ENCODE results near the gene GATAD2A.

The GATAD2A gene

DNA sequence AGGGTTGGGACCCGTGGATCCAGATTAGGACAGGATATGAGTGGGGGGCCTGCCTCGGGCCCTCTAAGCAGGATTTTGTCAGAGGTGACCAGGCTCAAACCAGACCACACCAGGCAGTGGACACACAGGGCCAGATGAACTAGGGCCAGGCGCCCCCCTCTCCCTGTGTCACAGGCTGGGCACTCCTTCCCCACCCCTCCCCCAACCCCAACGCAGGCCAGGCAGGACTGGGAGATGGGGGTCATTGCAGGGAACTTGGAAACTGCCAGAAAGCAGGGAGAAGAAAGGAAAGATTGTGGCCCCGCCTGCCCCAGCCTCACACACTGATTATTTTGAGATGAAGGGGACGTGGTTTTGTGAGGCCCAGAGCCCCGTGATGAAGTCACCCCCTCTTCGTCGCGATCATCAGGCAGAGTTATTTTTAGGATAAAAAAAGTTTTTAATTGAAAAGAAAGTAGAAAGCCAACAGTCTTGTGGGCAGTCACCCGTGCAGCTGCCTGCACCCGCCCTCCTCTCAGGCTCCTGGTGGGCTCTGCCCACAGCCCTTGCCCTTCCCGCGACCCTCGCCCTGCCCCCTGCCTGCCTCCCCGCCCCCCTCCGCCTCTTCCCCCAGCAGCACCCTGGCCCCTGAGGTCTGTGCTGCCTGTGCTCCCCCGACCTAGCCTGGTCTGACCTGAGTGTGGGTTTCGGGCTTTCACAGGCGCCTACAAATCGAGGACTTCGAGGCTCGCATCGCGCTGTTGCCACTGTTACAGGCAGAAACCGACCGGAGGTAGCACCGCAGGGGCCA is 121.3 kb downstream of the GATAD2A start:
- no CpG with 5 or more reads among the region's 28 CpGs for WGBS (ENCODE audit: extremely low coverage, insufficient coverage, insufficient read length)
- no peak overlapping the region for H2AK5ac ChIP-seq (ENCODE audit: low read length)

DNA sequence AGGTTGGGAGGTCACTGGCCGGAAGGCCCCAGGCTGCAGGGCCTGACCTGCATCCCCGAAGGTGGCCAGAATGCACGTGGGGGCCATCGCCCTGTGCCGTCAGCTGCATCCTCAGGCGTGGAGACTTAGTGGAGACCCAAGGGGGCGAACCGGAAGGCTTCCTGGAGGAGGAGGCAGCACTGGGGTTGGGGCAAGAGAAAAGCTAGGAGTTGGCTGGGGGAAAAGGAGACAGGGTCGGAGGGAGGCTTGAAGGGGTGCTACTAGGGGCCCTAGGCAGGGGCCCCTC is 121.8 kb downstream of the GATAD2A start:
- no peak overlapping the region for H2AFZ ChIP-seq (ENCODE audit: insufficient read depth, low read length, poor library complexity)
- peaks cover 6% of the 10 kb centered on the region for H3K9me3 ChIP-seq (ENCODE audit: insufficient read depth, low read depth, low read length)
- no peak overlapping the region for H3K27ac ChIP-seq (ENCODE audit: low read depth, low read length)
- H3K4me3 ChIP-seq (ENCODE audit: low read depth, low read length): no peak overlapping the region
- H3K27me3 ChIP-seq (ENCODE audit: insufficient read depth, low read length): no peaks in the 10 kb centered on the region
- H2BK12ac ChIP-seq (ENCODE audit: low read length): no peak overlapping the region
- H3K79me2 ChIP-seq (ENCODE audit: control insufficient read depth, insufficient read depth, low read length, poor library complexity): no peaks in the 10 kb centered on the region
- H3K79me1 ChIP-seq (ENCODE audit: low read length): no peaks in the 10 kb centered on the region
- H3K4me2 ChIP-seq (ENCODE audit: low read length): no peak overlapping the region
- no CpG with 5 or more reads among the region's 9 CpGs for WGBS (ENCODE audit: extremely low coverage, insufficient coverage, insufficient read length)
- H3K18ac ChIP-seq (ENCODE audit: low read length): no peak overlapping the region
- DNase-seq: no peak
- no peak overlapping the region for H3K14ac ChIP-seq (ENCODE audit: low read length)
- no peak overlapping the region for H4K12ac ChIP-seq (ENCODE audit: low read depth, low read length)
- no peak overlapping the region for H2BK5ac ChIP-seq (ENCODE audit: low read depth, low read length, poor library complexity)
- H3K23ac ChIP-seq (ENCODE audit: low read length): no peak overlapping the region
- no peak overlapping the region for H4K8ac ChIP-seq (ENCODE audit: low read depth, low read length)
- no peak overlapping the region for H3K4ac ChIP-seq (ENCODE audit: low read depth, low read length)
- H3K4me1 ChIP-seq (ENCODE audit: control insufficient read depth in 1 of 2, insufficient read depth in 2 of 2, low read length in 2 of 2): peaks cover 0 to 3% of the 10 kb centered on the region in 2 experiments
- H2AK5ac ChIP-seq (ENCODE audit: low read length): no peak overlapping the region
- H4K91ac ChIP-seq (ENCODE audit: low read depth, low read length): no peak overlapping the region
- peaks cover 48 to 59% of the 10 kb centered on the region in 2 experiments for H3K36me3 ChIP-seq (ENCODE audit: control insufficient read depth in 1 of 2, insufficient read depth in 2 of 2, low read length in 2 of 2)
- H2BK120ac ChIP-seq (ENCODE audit: insufficient read depth, low read length, poor library complexity): no peak overlapping the region
- no peak overlapping the region for H3K9ac ChIP-seq (ENCODE audit: low read length)

More for the DNA sequence above, 121.3 kb downstream of the GATAD2A start:
- Histone ChIP-seq H3K27ac (ENCODE audit: low read depth, low read length) (no peak overlapping the region), H3K79me1 (ENCODE audit: low read length) (no peaks in the 10 kb centered on the region), H2BK120ac (ENCODE audit: insufficient read depth, low read length, poor library complexity) (no peak overlapping the region), H3K4ac (ENCODE audit: low read depth, low read length) (no peak overlapping the region), H2BK12ac (ENCODE audit: low read length) (no peak overlapping the region), H3K18ac (ENCODE audit: low read length) (no peak overlapping the region), H3K27me3 (ENCODE audit: insufficient read depth, low read length) (no peaks in the 10 kb centered on the region), H2AFZ (ENCODE audit: insufficient read depth, low read length, poor library complexity) (no peak overlapping the region), H4K12ac (ENCODE audit: low read depth, low read length) (no peak overlapping the region), H3K9ac (ENCODE audit: low read length) (no peak overlapping the region), H2BK5ac (ENCODE audit: low read depth, low read length, poor library complexity) (no peak overlapping the region), H3K23ac (ENCODE audit: low read length) (no peak overlapping the region), H3K9me3 (ENCODE audit: insufficient read depth, low read depth, low read length) (peaks cover 6% of the 10 kb centered on the region), H3K4me3 (ENCODE audit: low read depth, low read length) (no peak overlapping the region), H3K4me1 (ENCODE audit: control insufficient read depth in 1 of 2, insufficient read depth in 2 of 2, low read length in 2 of 2) (peaks cover 0 to 2% of the 10 kb centered on the region in 2 experiments), H4K91ac (ENCODE audit: low read depth, low read length) (no peak overlapping the region), H3K36me3 (ENCODE audit: control insufficient read depth in 1 of 2, insufficient read depth in 2 of 2, low read length in 2 of 2) (peaks cover 48 to 59% of the 10 kb centered on the region in 2 experiments), H4K8ac (ENCODE audit: low read depth, low read length) (no peak overlapping the region), H3K14ac (ENCODE audit: low read length) (no peak overlapping the region), H3K79me2 (ENCODE audit: control insufficient read depth, insufficient read depth, low read length, poor library complexity) (no peaks in the 10 kb centered on the region), H3K4me2 (ENCODE audit: low read length) (no peak overlapping the region)
- no peak for DNase-seq

- H3K4ac ChIP-seq (ENCODE audit: low read depth, low read length): no peak overlapping the region
- no peak for DNase-seq
- no peak overlapping the region for H3K9ac ChIP-seq (ENCODE audit: low read length)
- H4K91ac ChIP-seq (ENCODE audit: low read depth, low read length): no peak overlapping the region
- WGBS (ENCODE audit: extremely low coverage, insufficient coverage, insufficient read length): no CpG with 5 or more reads among the region's 27 CpGs
- no peak overlapping the region for H2AK5ac ChIP-seq (ENCODE audit: low read length)
- H3K9me3 ChIP-seq (ENCODE audit: insufficient read depth, low read depth, low read length): peaks cover 6% of the 10 kb centered on the region
- no peak overlapping the region for H3K18ac ChIP-seq (ENCODE audit: low read length)
- no peak overlapping the region for H2BK120ac ChIP-seq (ENCODE audit: insufficient read depth, low read length, poor library complexity)
- H2BK12ac ChIP-seq (ENCODE audit: low read length): no peak overlapping the region
- no peak overlapping the region for H4K8ac ChIP-seq (ENCODE audit: low read depth, low read length)
- no peak overlapping the region for H3K14ac ChIP-seq (ENCODE audit: low read length)
- H3K27me3 ChIP-seq (ENCODE audit: insufficient read depth, low read length): no peaks in the 10 kb centered on the region
- no peak overlapping the region for H2AFZ ChIP-seq (ENCODE audit: insufficient read depth, low read length, poor library complexity)
- H2BK5ac ChIP-seq (ENCODE audit: low read depth, low read length, poor library complexity): no peak overlapping the region
- H3K36me3 ChIP-seq (ENCODE audit: control insufficient read depth in 1 of 2, insufficient read depth in 2 of 2, low read length in 2 of 2): peaks cover 48 to 59% of the 10 kb centered on the region in 2 experiments
- H3K23ac ChIP-seq (ENCODE audit: low read length): no peak overlapping the region
- no peak overlapping the region for H3K4me3 ChIP-seq (ENCODE audit: low read depth, low read length)
- H3K4me2 ChIP-seq (ENCODE audit: low read length): no peak overlapping the region
- no peak overlapping the region for H3K27ac ChIP-seq (ENCODE audit: low read depth, low read length)
- no peaks in the 10 kb centered on the region for H3K79me2 ChIP-seq (ENCODE audit: control insufficient read depth, insufficient read depth, low read length, poor library complexity)
- no peaks in the 10 kb centered on the region for H3K79me1 ChIP-seq (ENCODE audit: low read length)
- peaks cover 0 to 5% of the 10 kb centered on the region in 2 experiments for H3K4me1 ChIP-seq (ENCODE audit: control insufficient read depth in 1 of 2, insufficient read depth in 2 of 2, low read length in 2 of 2)
- H4K12ac ChIP-seq (ENCODE audit: low read depth, low read length): no peak overlapping the region
Measured at GRCh38 chr19:19527674-19528625, 122.5 kb downstream of the GATAD2A start.

- Histone ChIP-seq H2BK12ac (ENCODE audit: low read length) (no peak within 1 kb of the TSS), H4K8ac (ENCODE audit: low read depth, low read length) (no peak within 1 kb of the TSS), H3K27me3 (ENCODE audit: insufficient read depth, low read length) (no peaks in the 10 kb centered on the region), H2BK120ac (ENCODE audit: insufficient read depth, low read length, poor library complexity) (no peak within 1 kb of the TSS), H3K79me1 (ENCODE audit: low read length) (no peaks in the 10 kb centered on the region), H3K79me2 (ENCODE audit: control insufficient read depth, insufficient read depth, low read length, poor library complexity) (no peaks in the 10 kb centered on the region), H2AFZ (ENCODE audit: insufficient read depth, low read length, poor library complexity) (no peak within 1 kb of the TSS), H2BK5ac (ENCODE audit: low read depth, low read length, poor library complexity) (no peak within 1 kb of the TSS), H3K4ac (ENCODE audit: low read depth, low read length) (no peak within 1 kb of the TSS), H3K14ac (ENCODE audit: low read length) (no peak within 1 kb of the TSS), H3K4me1 (ENCODE audit: control insufficient read depth in 1 of 2, insufficient read depth in 2 of 2, low read length in 2 of 2) (peaks cover 0 to 5% of the 10 kb centered on the region in 2 experiments), H2AK5ac (ENCODE audit: low read length) (no peak within 1 kb of the TSS), H3K18ac (ENCODE audit: low read length) (no peak within 1 kb of the TSS), H3K36me3 (ENCODE audit: control insufficient read depth in 1 of 2, insufficient read depth in 2 of 2, low read length in 2 of 2) (peaks cover 47 to 57% of the 10 kb centered on the region in 2 experiments), H3K23ac (ENCODE audit: low read length) (no peak within 1 kb of the TSS), H3K9ac (ENCODE audit: low read length) (no peak within 1 kb of the TSS), H4K12ac (ENCODE audit: low read depth, low read length) (no peak within 1 kb of the TSS), H3K4me2 (ENCODE audit: low read length) (no peak within 1 kb of the TSS), H4K91ac (ENCODE audit: low read depth, low read length) (no peak within 1 kb of the TSS), H3K4me3 (ENCODE audit: low read depth, low read length) (no peak within 1 kb of the TSS), H3K9me3 (ENCODE audit: insufficient read depth, low read depth, low read length) (peaks cover 6% of the 10 kb centered on the region), H3K27ac (ENCODE audit: low read depth, low read length) (no peak within 1 kb of the TSS)
- no CpG with 5 or more reads among the region's 50 CpGs for WGBS (ENCODE audit: extremely low coverage, insufficient coverage, insufficient read length)
- peak in 1 of 2 donors; percentile 19 for DNase-seq
Measured at GRCh38 chr19:19528721-19529490, 123.4 kb downstream of the GATAD2A start, which contains the start of gene YJEFN3. Gene YJEFN3 (plus strand): TSS chr19:19528911. CDS start chr19:19528933, 22 bp downstream.

Data from trophoblast cell (in vitro differentiated cells and primary cell).